Cortex of kidney (tissue), 1 donor: ENCODE measurements around the gene CDKAL1.
"Not testable (repeated sequence)": the region's sequence is repeated elsewhere in the genome, so short reads cannot be mapped to it uniquely, and the experiment has no call there.

ENCODE experiments used
- DNase-seq: peaks from one replicate; lab custom pipeline; 2025; lab: John Stamatoyannopoulos, UW

CDKAL1 gene

GRCh38 chr6:21213492-21213891 lies 679.2 kb downstream of the CDKAL1 start:
- no peak for DNase-seq

GRCh38 chr6:21214738-21215448 lies 680.6 kb downstream of the CDKAL1 start:
- DNase-seq = no peak

GRCh38 chr6:21219241-21219640 lies 685.0 kb downstream of the CDKAL1 start:
- DNase-seq = no peak

GRCh38 chr6:21219856-21220255 lies 685.6 kb downstream of the CDKAL1 start:
- DNase-seq = no peak

- DNase-seq = no peak
These were observed 686.2 kb downstream of the CDKAL1 start for GRCh38 chr6:21220271-21220987.

GRCh38 chr6:21222656-21223055 lies 688.4 kb downstream of the CDKAL1 start:
- no peak for DNase-seq

- DNase-seq = no peak
These were observed 691.7 kb downstream of the CDKAL1 start for GRCh38 chr6:21225912-21226311.

GRCh38 chr6:21227486-21227885 lies 693.2 kb downstream of the CDKAL1 start:
- no peak for DNase-seq

GRCh38 chr6:21228411-21228810 lies 694.2 kb downstream of the CDKAL1 start:
- DNase-seq = no peak

GRCh38 chr6:21228876-21229460 lies 694.7 kb downstream of the CDKAL1 start:
- no peak for DNase-seq

- no peak for DNase-seq
These were observed 696.3 kb downstream of the CDKAL1 start for GRCh38 chr6:21230536-21230935.

- DNase-seq = no peak
These were observed 700.9 kb downstream of the CDKAL1 start for GRCh38 chr6:21235162-21235561.

GRCh38 chr6:21238208-21238607 lies 704.0 kb downstream of the CDKAL1 start:
- no peak for DNase-seq

- no peak for DNase-seq
These were observed 706.5 kb downstream of the CDKAL1 start for GRCh38 chr6:21240709-21241108.

GRCh38 chr6:21241231-21242130 lies 707.2 kb downstream of the CDKAL1 start:
- no peak for DNase-seq

- no peak for DNase-seq
These were observed 710.7 kb downstream of the CDKAL1 start for GRCh38 chr6:21244897-21245470.

- no peak for DNase-seq
These were observed 711.2 kb downstream of the CDKAL1 start for GRCh38 chr6:21245488-21245887.

- DNase-seq = no peak
These were observed 711.8 kb downstream of the CDKAL1 start for GRCh38 chr6:21246075-21246474.

- not testable (repeated sequence) for DNase-seq
These were observed 720.2 kb downstream of the CDKAL1 start for GRCh38 chr6:21254460-21254859.

- no peak for DNase-seq
These were observed 721.9 kb downstream of the CDKAL1 start for GRCh38 chr6:21256197-21256596.

- no peak for DNase-seq
These were observed 722.9 kb downstream of the CDKAL1 start for GRCh38 chr6:21257125-21257524.

GRCh38 chr6:21258665-21259064 lies 724.4 kb downstream of the CDKAL1 start:
- DNase-seq = no peak
